Brain microvascular endothelial cell (primary cell): Measurements from ENCODE around the gene TMEM79.

Source experiments
- DNase-seq: peaks from one replicate; pipeline ENCODE4 v3.0.0-alpha.2; 2020
- H3K27ac ChIP-seq: fragments of 250-450 bp; sonication (Bioruptor Pico); 2 replicates; pipeline ENCODE4 v1.5.1; 2020; ENCODE audit warnings: mild to moderate bottlenecking, moderate library complexity
- H3K27me3 ChIP-seq: fragments of 250-450 bp; sonication (Bioruptor Pico); replicated peaks from 2 replicates; pipeline ENCODE4 v1.5.1; 2020; ENCODE audit warnings: mild to moderate bottlenecking
- H3K36me3 ChIP-seq: fragments of 250-450 bp; sonication (Bioruptor Pico); replicated peaks from 2 replicates; pipeline ENCODE4 v1.5.1; 2020; ENCODE audit warnings: mild to moderate bottlenecking
- H3K4me3 ChIP-seq: 2 replicates; pipeline ENCODE4 v1.5.1; 2011; ENCODE audit warnings: low read depth, mild to moderate bottlenecking, control low read depth, low read length, moderate library complexity
- in situ Hi-C: cut with HindIII; loops from 2 replicates; pipeline ENCODE4 v1.10.0; 2017; ENCODE audit warnings: low sequenced_read_pairs, low pct_ligation_motif_present
- TF ChIP-seq, protein P1 (sequence below): IDR thresholded peaks from 2 replicates; pipeline ENCODE4 v1.5.1; 2011; ENCODE audit warnings: low read depth, mild to moderate bottlenecking, moderate library complexity, low read length, control low read depth, inconsistent platforms; ENCODE audit errors: missing control alignments

The TMEM79 gene

DNA sequence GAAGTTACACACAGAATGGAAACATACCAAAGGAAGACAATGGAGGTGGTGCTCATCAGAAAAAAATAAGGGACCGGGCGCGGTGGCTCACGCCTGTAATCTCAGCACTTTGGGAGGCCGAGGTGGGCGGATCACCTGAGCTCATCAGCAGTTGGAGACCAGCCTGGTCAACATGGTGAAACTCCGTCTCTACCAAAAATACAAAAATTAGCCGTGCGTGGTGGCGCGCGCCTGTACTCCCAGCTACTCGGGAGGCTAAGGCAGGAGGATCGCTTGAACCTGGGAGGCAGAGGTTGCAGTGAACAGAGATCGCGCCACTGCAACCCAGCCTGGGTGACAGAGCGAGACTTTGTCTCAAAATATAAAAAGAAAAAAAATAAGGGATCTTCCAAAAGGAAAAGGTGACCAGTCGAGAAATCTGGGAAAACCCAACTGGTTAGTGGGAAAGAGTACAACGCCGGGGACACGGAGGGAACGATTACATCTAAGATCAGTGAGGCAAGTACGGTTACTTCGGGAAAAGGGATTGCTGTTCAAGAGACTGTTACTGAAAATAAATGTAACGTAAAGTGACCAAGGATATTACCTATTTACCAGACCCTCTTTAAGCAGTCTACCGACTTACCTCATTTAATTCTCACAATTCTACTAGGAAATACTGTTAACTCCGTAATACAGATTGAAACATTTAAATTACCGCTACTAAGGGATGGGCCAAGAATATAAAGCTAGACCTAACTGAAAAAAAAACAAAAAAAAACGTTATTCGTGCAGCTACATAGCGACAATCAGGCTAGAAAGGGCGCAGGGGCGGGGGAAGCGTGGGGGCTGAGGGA, 53.1 kb downstream of the TMEM79 start:
- no peak for DNase-seq
- Histone ChIP-seq H3K27me3 (no peaks in the 10 kb centered on the region), H3K36me3 (peaks cover 33% of the 10 kb centered on the region), H3K4me3 (peak overlapping the region; percentile 96), H3K27ac (peak overlapping the region; percentile 75)
- TF ChIP-seq, protein P1, sequence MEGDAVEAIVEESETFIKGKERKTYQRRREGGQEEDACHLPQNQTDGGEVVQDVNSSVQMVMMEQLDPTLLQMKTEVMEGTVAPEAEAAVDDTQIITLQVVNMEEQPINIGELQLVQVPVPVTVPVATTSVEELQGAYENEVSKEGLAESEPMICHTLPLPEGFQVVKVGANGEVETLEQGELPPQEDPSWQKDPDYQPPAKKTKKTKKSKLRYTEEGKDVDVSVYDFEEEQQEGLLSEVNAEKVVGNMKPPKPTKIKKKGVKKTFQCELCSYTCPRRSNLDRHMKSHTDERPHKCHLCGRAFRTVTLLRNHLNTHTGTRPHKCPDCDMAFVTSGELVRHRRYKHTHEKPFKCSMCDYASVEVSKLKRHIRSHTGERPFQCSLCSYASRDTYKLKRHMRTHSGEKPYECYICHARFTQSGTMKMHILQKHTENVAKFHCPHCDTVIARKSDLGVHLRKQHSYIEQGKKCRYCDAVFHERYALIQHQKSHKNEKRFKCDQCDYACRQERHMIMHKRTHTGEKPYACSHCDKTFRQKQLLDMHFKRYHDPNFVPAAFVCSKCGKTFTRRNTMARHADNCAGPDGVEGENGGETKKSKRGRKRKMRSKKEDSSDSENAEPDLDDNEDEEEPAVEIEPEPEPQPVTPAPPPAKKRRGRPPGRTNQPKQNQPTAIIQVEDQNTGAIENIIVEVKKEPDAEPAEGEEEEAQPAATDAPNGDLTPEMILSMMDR: no peak
- in situ Hi-C loops: no loop called here

DNA sequence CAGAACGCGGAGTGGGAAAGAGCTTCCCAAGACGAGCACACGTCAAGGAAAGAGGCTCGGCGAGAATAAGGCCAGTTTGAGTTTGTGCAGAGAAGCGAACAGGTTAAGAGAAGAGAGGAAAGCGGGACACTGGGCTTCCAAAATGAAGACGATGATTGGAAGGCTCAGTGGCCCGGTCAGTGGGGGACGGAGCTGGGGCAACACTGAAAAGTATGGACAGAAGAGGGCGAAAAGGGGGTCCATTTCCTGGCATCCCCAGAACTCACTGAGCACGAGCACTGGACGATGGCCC, 53.7 kb downstream of the TMEM79 start:
- Histone ChIP-seq H3K4me3 (peak overlapping the region; percentile 96), H3K27me3 (no peaks in the 10 kb centered on the region), H3K27ac (peak overlapping the region; percentile 75), H3K36me3 (peaks cover 27% of the 10 kb centered on the region)
- in situ Hi-C loops: no loop called here
- TF ChIP-seq, protein P1: peak; percentile 14
- DNase-seq: no peak

DNA sequence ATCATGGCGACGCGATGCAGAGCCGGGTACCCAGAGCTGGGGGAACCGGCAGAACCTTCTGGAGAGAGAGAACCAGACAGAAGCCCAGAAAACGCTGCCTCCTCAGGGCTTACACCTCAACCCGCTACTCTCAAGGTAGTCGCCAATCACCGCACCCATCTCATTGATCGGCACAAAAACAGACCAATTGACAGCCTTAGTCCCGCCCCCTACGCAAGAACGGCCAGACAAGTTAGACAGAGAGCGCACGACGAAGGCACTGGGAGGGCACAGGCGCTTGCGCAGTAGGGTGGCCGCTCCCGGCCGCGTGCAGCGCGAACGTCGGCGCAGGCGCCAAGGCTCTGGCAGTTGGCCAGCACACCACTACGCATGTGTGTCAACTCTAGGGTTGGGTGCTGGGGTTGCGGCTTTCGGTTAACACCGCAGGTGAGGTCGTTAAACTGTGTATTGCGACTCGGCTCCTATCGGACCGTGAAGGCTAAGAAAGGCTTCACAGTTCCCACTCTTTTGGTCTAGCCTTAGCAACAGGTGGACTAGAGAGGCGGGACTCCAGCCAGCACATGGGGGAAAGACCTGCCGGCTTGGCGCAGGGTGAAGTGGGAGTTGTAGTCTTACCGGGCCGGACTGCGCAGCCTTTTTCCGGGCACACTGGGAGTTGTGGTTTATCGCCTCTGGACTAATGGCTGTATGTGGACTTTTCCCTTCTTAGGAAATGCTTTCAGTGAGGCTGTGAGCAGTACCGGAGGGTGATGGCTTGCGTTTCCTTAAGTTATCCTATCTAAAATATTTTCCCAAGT, 54.3 kb downstream of the TMEM79 start, which contains the start of the genes CCT3 and TSACC:
TSS of gene CCT3 (minus strand) at position 113 of the 797 bp plus-strand sequence. CDS start at position 5, 108 bp downstream.
TSS of gene TSACC (plus strand) at position 347 of the 797 bp plus-strand sequence. CDS start 1,232 bp downstream, outside the sequence.
- TF ChIP-seq, protein P1: no peak
- Histone ChIP-seq H3K36me3 (peaks cover 24% of the 10 kb centered on the region), H3K4me3 (peak within 1 kb of the TSS; percentile 96), H3K27ac (peak within 1 kb of the TSS; percentile 75), H3K27me3 (no peaks in the 10 kb centered on the region)
- peak; percentile 100 for DNase-seq
- in situ Hi-C loops: no loop called here
